Activated CD8-positive, alpha-beta T cell treated with anti-CD3 and anti-CD28 coated beads, Interleukin-2, amount 10 ng/mL, durations not matched to agents 7 days and 5 days (primary cell): ENCODE measurements around the gene MLEC. TPM values are rescaled to one million over a fixed set of nuclear protein-coding genes. Genes with fewer than 3 reads are reported as not detected.
"Not testable (repeated sequence)": the region's sequence is repeated elsewhere in the genome, so short reads cannot be mapped to it uniquely, and the experiment has no call there.

Source experiments
- ATAC-seq: fragments of 150-1000 bp; cut with Tn5 transposase; one replicate; pipeline ENCODE4 v1.10.0; 2021; ENCODE audit warnings: moderate library complexity
- CTCF ChIA-PET: fragments of 350-600 bp; sonication (Branson Sonifier 250); formaldehyde crosslinking; loops from one replicate; lab custom pipeline; 2021; ENCODE audit warnings: antibody characterized with exemption; lab: Charles Lee
- POLR2A ChIA-PET: fragments of 350-600 bp; sonication (Branson Sonifier 250); formaldehyde crosslinking; loops from one replicate; lab custom pipeline; 2021; ENCODE audit warnings: antibody characterized with exemption; lab: Charles Lee
- DNase-seq: peaks from one replicate; pipeline ENCODE4 v3.0.0-alpha.2; 2020
- H3K27ac Mint-ChIP-seq: one replicate; pipeline ENCODE4 v1.8.0; 2021; ENCODE audit warnings: mild to moderate bottlenecking, mixed read lengths
- H3K27me3 Mint-ChIP-seq: one replicate; pipeline ENCODE4 v1.8.0; 2021; ENCODE audit warnings: low read depth, mixed read lengths
- H3K36me3 Mint-ChIP-seq: one replicate; pipeline ENCODE4 v1.8.0; 2021; ENCODE audit warnings: low read depth, mixed read lengths
- H3K4me1 Mint-ChIP-seq: one replicate; pipeline ENCODE4 v1.8.0; 2021; ENCODE audit warnings: low read depth, mixed read lengths
- H3K4me3 Mint-ChIP-seq: one replicate; pipeline ENCODE4 v1.8.0; 2021; ENCODE audit warnings: mild to moderate bottlenecking, mixed read lengths
- H3K9me3 Mint-ChIP-seq: one replicate; pipeline ENCODE4 v1.8.0; 2022; ENCODE audit warnings: mixed read lengths; ENCODE audit not compliant: insufficient read depth
- total RNA-seq, 2 experiments: library from RNA; stranded (reverse); gene quantifications; one replicate each; pipeline ENCODE4 v1.2.3, GENCODE V29; 2021

MLEC gene
- total RNA-seq, 2 experiments from 2014 or later: 95.0 to 102 TPM

DNA sequence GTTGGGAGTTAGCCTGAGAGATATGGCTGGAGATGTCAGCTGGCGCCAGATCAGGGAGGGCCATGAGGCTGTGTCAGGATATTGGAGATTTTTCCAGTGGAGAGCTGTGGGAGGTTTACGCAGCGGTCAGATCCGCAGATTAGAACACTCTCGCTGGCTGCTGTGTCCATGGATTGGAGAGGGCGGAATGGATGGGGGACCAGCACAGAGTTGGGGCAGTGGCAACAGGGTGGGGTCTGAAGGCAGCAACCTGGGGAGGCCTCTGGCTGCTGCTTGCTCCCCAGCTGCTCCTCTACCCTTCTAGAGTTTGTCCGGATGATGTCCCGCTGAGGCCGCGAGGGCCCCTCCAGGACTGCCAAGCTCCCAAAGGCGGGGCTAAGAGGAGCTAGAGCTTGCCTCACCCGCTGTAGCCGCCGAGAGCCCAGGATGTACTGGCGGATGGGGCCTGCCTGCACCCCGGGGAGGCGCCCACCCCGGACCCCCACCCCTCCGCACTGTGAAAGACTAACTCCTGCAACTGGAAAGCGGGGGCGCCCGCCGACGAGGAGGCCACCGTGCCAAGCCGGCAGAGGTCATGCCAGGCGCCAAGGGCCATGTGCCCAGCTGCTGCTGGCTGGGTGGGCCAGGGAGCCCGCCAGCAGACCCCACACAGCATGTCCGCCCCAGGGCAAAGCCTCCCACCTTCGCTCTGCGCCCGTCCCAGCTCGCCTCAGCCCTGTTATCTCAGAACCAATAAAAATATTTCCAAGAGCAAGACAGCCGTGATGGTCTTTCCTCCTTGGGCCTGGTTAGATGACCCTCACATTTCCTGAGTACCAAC, 20.2 kb upstream of the MLEC start:
- H3K9me3 Mint-ChIP-seq: no peaks in the 10 kb centered on the region
- H3K36me3 Mint-ChIP-seq: no peaks in the 10 kb centered on the region
- DNase-seq: no peak

GRCh38 chr12:120668091-120668867, 18.7 kb upstream of the MLEC start:
- H3K27ac Mint-ChIP-seq: no peak overlapping the region
- H3K36me3 Mint-ChIP-seq: no peaks in the 10 kb centered on the region
- DNase-seq (no peak), ATAC-seq (no peak)
- no peaks in the 10 kb centered on the region for H3K9me3 Mint-ChIP-seq
- H3K4me3 Mint-ChIP-seq: no peak overlapping the region
- ChIA-PET CTCF (interaction anchor here (1.3 kb wide), 1 partner anchor 21 kb away, joined by 5 read pairs; no protein-coding TSS in a partner anchor), POLR2A (no interaction called here)
- H3K27me3 Mint-ChIP-seq: no peaks in the 10 kb centered on the region
- no peaks in the 10 kb centered on the region for H3K4me1 Mint-ChIP-seq

More for the DNA sequence above, 20.2 kb upstream of the MLEC start:
- no peak for ATAC-seq
- no peak overlapping the region for H3K27ac Mint-ChIP-seq
- H3K4me3 Mint-ChIP-seq: no peak overlapping the region
- ChIA-PET POLR2A (no interaction called here), CTCF (interaction anchor here (1.5 kb wide), 1 partner anchor 17 kb away, joined by 3 read pairs; no protein-coding TSS in a partner anchor)
- H3K4me1 Mint-ChIP-seq: no peaks in the 10 kb centered on the region
- peaks cover 2% of the 10 kb centered on the region for H3K27me3 Mint-ChIP-seq

GRCh38 chr12:120668868-120669840, 17.8 kb upstream of the MLEC start:
- no peaks in the 10 kb centered on the region for H3K27me3 Mint-ChIP-seq
- H3K27ac Mint-ChIP-seq: no peak overlapping the region
- no peak for DNase-seq
- H3K36me3 Mint-ChIP-seq: no peaks in the 10 kb centered on the region
- no peak for ATAC-seq
- CTCF ChIA-PET: interaction anchor here (1.1 to 1.5 kb wide), 4 partner anchors 19 to 86 kb away, joined by 3 to 5 read pairs (median 4); no protein-coding TSS in a partner anchor
- no peak overlapping the region for H3K4me3 Mint-ChIP-seq
- no peaks in the 10 kb centered on the region for H3K9me3 Mint-ChIP-seq
- H3K4me1 Mint-ChIP-seq: no peaks in the 10 kb centered on the region
- POLR2A ChIA-PET: no interaction called here

DNA sequence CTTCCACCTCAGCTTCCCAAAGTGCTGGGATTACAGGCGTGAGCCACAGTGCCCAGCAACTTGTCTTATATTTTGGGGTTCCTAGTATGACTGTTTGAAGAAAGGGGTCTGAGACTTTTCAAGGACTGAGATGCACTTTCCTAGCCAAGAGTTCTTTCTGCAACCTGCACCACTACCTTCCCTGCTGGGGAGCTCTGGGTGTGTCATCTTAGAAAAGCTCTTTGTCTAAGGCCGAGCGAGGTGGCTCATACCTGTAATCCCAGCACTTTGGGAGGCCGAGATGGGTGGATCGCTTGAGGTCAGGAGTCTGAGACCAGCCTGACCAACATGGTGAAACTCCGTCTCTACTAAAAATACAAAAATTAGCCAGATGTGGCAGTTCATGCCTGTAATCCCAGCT, 16.7 kb upstream of the MLEC start:
- H3K27ac Mint-ChIP-seq, H3K4me3 Mint-ChIP-seq: not testable (repeated sequence)
- CTCF ChIA-PET: interaction anchor here (1.1 to 1.5 kb wide), 3 partner anchors 18 to 87 kb away, joined by 3 to 5 read pairs (median 4); no protein-coding TSS in a partner anchor

DNA sequence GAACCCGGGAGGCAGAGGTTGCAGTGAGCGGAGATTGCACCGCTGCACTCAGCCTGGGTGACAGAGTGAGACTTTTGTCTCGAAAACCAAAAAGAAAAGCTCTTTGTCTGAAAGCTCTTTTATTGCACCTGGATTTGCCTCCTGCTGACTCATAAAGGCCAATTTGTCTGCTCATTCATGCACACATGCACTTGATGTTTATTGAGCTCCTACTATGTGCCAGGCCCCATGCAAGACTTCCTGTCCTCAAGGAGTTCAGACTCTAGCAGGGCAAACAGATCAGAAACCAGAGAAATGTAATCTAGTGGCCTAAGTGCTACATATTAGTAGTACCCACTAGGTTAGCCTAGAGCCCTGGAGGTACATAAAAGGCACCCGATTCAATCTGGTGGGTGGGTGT, 16.3 kb upstream of the MLEC start:
- CTCF ChIA-PET: interaction anchor here (1.1 to 1.5 kb wide), 3 partner anchors 17 to 88 kb away, joined by 3 to 5 read pairs (median 4); no protein-coding TSS in a partner anchor
- Mint-ChIP-seq H3K9me3 (no peaks in the 10 kb centered on the region), H3K4me3 (no peak overlapping the region), H3K27me3 (peaks cover 4% of the 10 kb centered on the region), H3K4me1 (no peaks in the 10 kb centered on the region), H3K36me3 (no peaks in the 10 kb centered on the region), H3K27ac (no peak overlapping the region)
- DNase-seq (no peak), ATAC-seq (no peak)
- POLR2A ChIA-PET: no interaction called here

More for the DNA sequence above, 16.7 kb upstream of the MLEC start:
- H3K9me3 Mint-ChIP-seq, H3K36me3 Mint-ChIP-seq, POLR2A ChIA-PET, DNase-seq, H3K4me1 Mint-ChIP-seq, H3K27me3 Mint-ChIP-seq, ATAC-seq: not testable (repeated sequence)

DNA sequence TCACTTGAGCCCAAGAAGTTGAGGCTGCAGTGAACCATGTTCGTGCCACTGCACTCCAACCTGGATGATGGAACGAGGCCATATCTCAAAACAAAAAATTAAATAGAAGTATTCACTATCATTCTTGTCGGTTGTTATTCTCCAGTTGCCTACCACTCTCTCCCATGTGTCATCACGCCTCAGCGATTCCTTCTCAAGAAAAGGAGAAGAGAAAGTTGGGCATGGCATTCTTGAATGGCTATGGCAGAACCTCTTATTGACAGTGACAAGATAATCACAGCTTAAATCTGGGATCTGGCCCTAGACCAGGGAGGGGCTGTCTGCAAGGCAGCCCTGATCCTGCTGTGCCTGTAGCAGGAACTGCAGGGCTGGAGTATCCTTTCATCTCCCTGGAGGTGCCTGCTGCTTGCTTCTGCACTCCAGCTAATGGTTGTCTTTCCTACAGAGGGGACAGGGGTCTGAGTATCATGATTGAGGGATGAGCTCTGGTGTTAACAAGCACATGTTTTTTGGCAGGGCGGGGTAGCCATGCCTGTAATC, 12.8 kb upstream of the MLEC start:
- Mint-ChIP-seq H3K9me3 (no peaks in the 10 kb centered on the region), H3K27ac (no peak overlapping the region), H3K4me3 (no peak overlapping the region), H3K4me1 (peaks cover 20% of the 10 kb centered on the region), H3K27me3 (peaks cover 4% of the 10 kb centered on the region), H3K36me3 (no peaks in the 10 kb centered on the region)
- ATAC-seq (no peak), DNase-seq (no peak)
- POLR2A ChIA-PET: no interaction called here
- CTCF ChIA-PET: interaction anchor here (1.0 to 8.9 kb wide), 2 partner anchors 12 to 25 kb away, joined by 3 to 63 read pairs; no protein-coding TSS in a partner anchor

DNA sequence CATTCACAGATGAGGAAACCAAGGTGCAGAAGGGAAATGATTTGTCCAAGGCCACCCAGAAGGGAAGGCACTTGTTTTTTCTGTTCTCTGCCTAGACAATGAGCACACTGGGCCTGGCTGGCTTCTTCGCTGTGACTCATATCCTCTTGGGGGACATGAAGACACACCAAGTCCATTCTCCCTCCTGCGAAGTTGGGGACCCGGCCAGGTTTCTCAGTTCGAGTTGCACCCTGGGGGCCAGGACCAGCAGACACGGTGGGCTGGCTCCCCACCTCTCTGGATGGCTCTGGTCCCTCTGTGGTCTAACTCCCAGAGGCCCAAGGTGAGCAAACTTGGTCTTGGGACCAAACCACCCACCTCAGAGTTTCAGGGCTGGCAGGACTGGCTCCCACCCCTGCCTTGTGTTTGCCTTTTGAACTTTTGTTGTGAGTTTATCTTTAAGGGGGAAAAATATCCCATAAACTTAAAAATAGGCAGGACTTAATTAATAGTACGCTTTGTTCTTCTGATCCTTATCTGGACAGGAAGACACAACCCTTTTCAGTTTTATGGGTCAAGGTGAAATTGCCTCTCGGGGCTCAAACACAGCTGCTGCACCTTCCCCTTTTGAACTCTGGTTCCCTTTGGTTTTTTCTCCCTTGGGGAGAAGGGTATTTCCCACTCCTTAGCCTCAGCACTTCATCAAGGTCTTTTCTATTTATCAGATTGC, 9.0 kb upstream of the MLEC start:
- no peak overlapping the region for H3K4me3 Mint-ChIP-seq
- ATAC-seq: peak; percentile 52
- H3K4me1 Mint-ChIP-seq: peaks cover 33% of the 10 kb centered on the region
- ChIA-PET POLR2A (interaction anchor here (1.5 kb wide), 1 partner anchor 9 kb away, joined by 3 read pairs; the partner anchor contains the start of gene MLEC), CTCF (interaction anchor here (0.6 to 8.9 kb wide), 4 partner anchors 12 to 451 kb away, joined by 3 to 63 read pairs (median 9); no protein-coding TSS in a partner anchor)
- H3K9me3 Mint-ChIP-seq: no peaks in the 10 kb centered on the region
- peak overlapping the region; percentile 77 for H3K27ac Mint-ChIP-seq
- H3K36me3 Mint-ChIP-seq: no peaks in the 10 kb centered on the region
- H3K27me3 Mint-ChIP-seq: peaks cover 4% of the 10 kb centered on the region
- DNase-seq: peak; percentile 46

- no peaks in the 10 kb centered on the region for H3K36me3 Mint-ChIP-seq
- ATAC-seq (no peak), DNase-seq (peak; percentile 36)
- peaks cover 33% of the 10 kb centered on the region for H3K4me1 Mint-ChIP-seq
- CTCF ChIA-PET: interaction anchor here (0.6 to 8.9 kb wide), 4 partner anchors 11 to 98 kb away, joined by 3 to 63 read pairs (median 9); no protein-coding TSS in a partner anchor
- POLR2A ChIA-PET: interaction anchor here (1.5 kb wide), 1 partner anchor 8 kb away, joined by 3 read pairs; the partner anchor contains the start of gene MLEC
- no peaks in the 10 kb centered on the region for H3K9me3 Mint-ChIP-seq
- peaks cover 4% of the 10 kb centered on the region for H3K27me3 Mint-ChIP-seq
- no peak overlapping the region for H3K4me3 Mint-ChIP-seq
- peak overlapping the region; percentile 77 for H3K27ac Mint-ChIP-seq
These were observed 8.4 kb upstream of the MLEC start for GRCh38 chr12:120678572-120678971.

DNA sequence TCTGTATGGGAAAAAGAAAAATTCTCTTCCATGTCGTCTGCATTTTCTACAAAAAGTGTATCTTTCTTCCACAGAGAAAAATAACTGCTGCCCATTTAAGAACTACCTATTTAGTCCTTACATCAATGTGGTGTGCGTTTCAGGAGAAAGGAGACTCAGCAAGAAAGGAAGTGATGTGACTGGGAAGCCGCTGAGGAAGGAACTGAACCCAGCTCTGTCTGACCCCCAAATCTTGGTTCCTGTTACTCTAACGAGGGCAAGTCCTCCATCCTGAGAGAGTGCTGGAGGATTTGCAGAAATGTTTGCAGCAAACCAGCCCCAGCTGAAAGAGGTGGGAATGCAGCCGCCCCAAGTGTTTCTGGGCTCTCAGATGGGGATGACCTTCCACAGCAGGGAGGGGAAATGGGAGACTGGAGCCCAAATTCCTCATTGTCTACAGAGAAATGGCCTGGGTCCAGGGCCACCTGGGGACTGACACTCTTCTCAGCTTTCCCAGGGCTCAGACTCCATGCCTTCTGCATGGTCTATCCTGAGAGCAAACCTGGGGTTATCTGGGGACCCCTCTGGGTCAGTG, 6.7 kb upstream of the MLEC start:
- peaks cover 42% of the 10 kb centered on the region for H3K4me1 Mint-ChIP-seq
- H3K4me3 Mint-ChIP-seq: peak overlapping the region; percentile 10
- ChIA-PET POLR2A (no interaction called here), CTCF (interaction anchor here (2.7 to 8.9 kb wide), 2 partner anchors 9 to 32 kb away, joined by 15 to 63 read pairs; no protein-coding TSS in a partner anchor)
- no peak overlapping the region for H3K27ac Mint-ChIP-seq
- DNase-seq: no peak
- H3K27me3 Mint-ChIP-seq: peaks cover 4% of the 10 kb centered on the region
- no peaks in the 10 kb centered on the region for H3K9me3 Mint-ChIP-seq
- no peak for ATAC-seq
- no peaks in the 10 kb centered on the region for H3K36me3 Mint-ChIP-seq

- ChIA-PET CTCF (interaction anchor here (0.8 to 1.2 kb wide), 2 partner anchors 36 to 287 kb away, joined by 3 to 4 read pairs; no protein-coding TSS in a partner anchor), POLR2A (no interaction called here)
- ATAC-seq: no peak
- Mint-ChIP-seq H3K27me3 (no peaks in the 10 kb centered on the region), H3K4me3 (no peak overlapping the region), H3K36me3 (no peaks in the 10 kb centered on the region), H3K9me3 (no peaks in the 10 kb centered on the region), H3K4me1 (peaks cover 42% of the 10 kb centered on the region), H3K27ac (no peak overlapping the region)
- no peak for DNase-seq
These were observed 2.4 kb upstream of the MLEC start for GRCh38 chr12:120684523-120684932.
